Peyer's patch (tissue), 4 donors: Measurements from ENCODE around the gene COL11A1.

Experiments used
- CTCF ChIP-seq, 6 experiments: fragments of 450-650 bp in 4 of 6; fragments of 200-600 bp in 2 of 6; sonication (generic) in 1 of 6; IDR thresholded peaks; one replicate each; pipeline ENCODE4 v1.5.1; 2017 to 2019; ENCODE audit warnings: antibody characterized with exemption in 6 of 6, mild to moderate bottlenecking in 3 of 6, moderate library complexity in 1 of 6
- POLR2A ChIP-seq, 2 donors: fragments of 450-650 bp; IDR thresholded peaks; one replicate each; pipeline ENCODE4 v1.5.1; 2017; ENCODE audit warnings: antibody characterized with exemption in 2 of 2, mild to moderate bottlenecking in 2 of 2, moderate library complexity in 2 of 2

GRCh38 chr1:102954576-102954975 is 153.7 kb downstream of the COL11A1 start:
- TF ChIP-seq CTCF (IDR thresholded peaks at IDR 0.05), result no peak
- TF ChIP-seq POLR2A (IDR thresholded peaks at IDR 0.05), result no peak
